Esophagus squamous epithelium (tissue), 5 donors: ENCODE results near the gene ZNF440. TPM values are rescaled to one million over a fixed set of nuclear protein-coding genes. Genes with fewer than 3 reads are reported as not detected.
"Not testable (repeated sequence)": the region's sequence is repeated elsewhere in the genome, so short reads cannot be mapped to it uniquely, and the experiment has no call there.

Source experiments
- DNase-seq: peaks from one replicate; lab custom pipeline; 2025; lab: John Stamatoyannopoulos, UW
- H3K27ac ChIP-seq, 4 donors: fragments of 200-600 bp; sonication (generic); one replicate each; pipeline ENCODE4 v1.5.1; 2016 to 2019; ENCODE audit warnings: mild to moderate bottlenecking in 1 of 4
- H3K27me3 ChIP-seq, 4 donors: fragments of 200-600 bp; sonication (generic); 1 replicate in 3 of 4; 2 replicates in 1 of 4; pipeline versions ENCODE4 v1.5.1 to v1.6.0; 2017 to 2021; ENCODE audit warnings: antibody characterized with exemption in 1 of 4
- H3K36me3 ChIP-seq, 3 donors: fragments of 200-600 bp; sonication (generic); one replicate each; pipeline ENCODE4 v1.5.1; 2016 to 2019
- H3K4me1 ChIP-seq, 3 donors: fragments of 200-600 bp; sonication (generic); one replicate each; pipeline ENCODE4 v1.5.1; 2017 to 2019
- H3K4me3 ChIP-seq, 4 donors: fragments of 200-600 bp; sonication (generic); 1 replicate in 3 of 4; 2 replicates in 1 of 4; pipeline ENCODE4 v1.5.1; 2016 to 2019; ENCODE audit warnings: mild to moderate bottlenecking in 2 of 4, moderate library complexity in 1 of 4
- H3K9me3 ChIP-seq, 3 donors: fragments of 200-600 bp; sonication (generic); one replicate each; pipeline ENCODE4 v1.5.1; 2016 to 2019
- POLR2A ChIP-seq, 4 donors: fragments of 450-650 bp; IDR thresholded peaks; one replicate each; pipeline ENCODE4 v1.6.1; 2017; ENCODE audit warnings: antibody characterized with exemption in 4 of 4, mild to moderate bottlenecking in 4 of 4, moderate library complexity in 3 of 4
- WGBS, 2 donors: methylation state at CpG; one replicate each; pipeline ENCODE4 v1.1.5; 2018; 5-methylcytosine and 5-hydroxymethylcytosine counted together
- intact Hi-C: fragments of 100-400 bp; cut with DNase I; formaldehyde crosslinking; loops from one replicate; pipeline ENCODE4 v1.15.0; 2022
- total RNA-seq, 4 donors: library from RNA; depleted of rRNA; stranded (reverse); fragments of >200 nt; gene quantifications; one replicate each; pipeline ENCODE4 v1.1.0, GENCODE V29; 2016
- TF ChIP-seq, protein P1 (sequence below), 6 experiments: fragments of 450-650 bp in 4 of 6; fragments of 200-600 bp in 2 of 6; sonication (generic) in 2 of 6; IDR thresholded peaks; one replicate each; pipeline ENCODE4 v1.5.1; 2016 to 2019; ENCODE audit warnings: antibody characterized with exemption in 6 of 6, mild to moderate bottlenecking in 4 of 6, moderate library complexity in 4 of 6
- donor health status: DM: yes; HTN: yes; CAD: no.

Gene ZNF440
- total RNA-seq, 4 donors from 2014 or later, result 16.1 to 22.2 (median 19.2) TPM

DNA sequence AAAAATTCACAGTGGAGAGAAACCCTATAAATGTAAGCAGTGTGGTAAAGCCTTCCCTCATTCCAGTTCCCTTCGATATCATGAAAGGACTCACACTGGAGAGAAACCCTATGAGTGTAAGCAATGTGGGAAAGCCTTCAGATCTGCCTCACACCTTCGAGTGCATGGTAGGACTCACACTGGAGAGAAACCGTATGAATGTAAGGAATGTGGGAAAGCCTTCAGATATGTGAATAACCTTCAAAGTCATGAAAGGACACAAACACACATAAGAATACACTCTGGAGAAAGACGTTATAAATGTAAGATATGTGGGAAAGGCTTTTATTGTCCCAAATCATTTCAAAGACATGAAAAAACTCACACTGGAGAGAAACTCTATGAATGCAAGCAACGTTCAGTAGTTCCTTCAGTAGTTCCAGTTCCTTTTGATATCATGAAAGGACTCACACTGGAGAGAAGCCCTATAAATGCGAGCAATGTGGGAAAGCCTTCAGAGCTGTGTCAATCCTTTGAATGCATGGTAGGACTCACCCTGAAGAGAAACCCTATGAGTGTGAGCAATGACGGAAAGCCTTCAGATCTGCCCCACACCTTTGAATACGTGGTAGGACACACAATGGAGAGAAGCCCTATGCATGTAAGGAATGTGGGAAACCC lies 18.3 kb downstream of the ZNF440 start:
- Histone ChIP-seq H3K9me3 (peaks cover 5 to 97% (median 74%) of the 10 kb centered on the region in 3 donors), H3K4me3 (no peak overlapping the region), H3K4me1 (peaks cover 0 to 3% (median 0%) of the 10 kb centered on the region in 3 donors), H3K27ac (no peak overlapping the region), H3K27me3 (no peaks in the 10 kb centered on the region), H3K36me3 (peaks cover 24 to 74% (median 33%) of the 10 kb centered on the region in 3 donors)
- WGBS, 2 donors, result 91 to 94% methylated on average over 7 to 8 of the region's 8 CpGs
- intact Hi-C loops, result no loop called here
- TF ChIP-seq, protein P1, sequence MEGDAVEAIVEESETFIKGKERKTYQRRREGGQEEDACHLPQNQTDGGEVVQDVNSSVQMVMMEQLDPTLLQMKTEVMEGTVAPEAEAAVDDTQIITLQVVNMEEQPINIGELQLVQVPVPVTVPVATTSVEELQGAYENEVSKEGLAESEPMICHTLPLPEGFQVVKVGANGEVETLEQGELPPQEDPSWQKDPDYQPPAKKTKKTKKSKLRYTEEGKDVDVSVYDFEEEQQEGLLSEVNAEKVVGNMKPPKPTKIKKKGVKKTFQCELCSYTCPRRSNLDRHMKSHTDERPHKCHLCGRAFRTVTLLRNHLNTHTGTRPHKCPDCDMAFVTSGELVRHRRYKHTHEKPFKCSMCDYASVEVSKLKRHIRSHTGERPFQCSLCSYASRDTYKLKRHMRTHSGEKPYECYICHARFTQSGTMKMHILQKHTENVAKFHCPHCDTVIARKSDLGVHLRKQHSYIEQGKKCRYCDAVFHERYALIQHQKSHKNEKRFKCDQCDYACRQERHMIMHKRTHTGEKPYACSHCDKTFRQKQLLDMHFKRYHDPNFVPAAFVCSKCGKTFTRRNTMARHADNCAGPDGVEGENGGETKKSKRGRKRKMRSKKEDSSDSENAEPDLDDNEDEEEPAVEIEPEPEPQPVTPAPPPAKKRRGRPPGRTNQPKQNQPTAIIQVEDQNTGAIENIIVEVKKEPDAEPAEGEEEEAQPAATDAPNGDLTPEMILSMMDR (IDR thresholded peaks at IDR 0.05), result no peak
- no peak for TF ChIP-seq POLR2A (IDR thresholded peaks at IDR 0.05)
- no peak for DNase-seq

DNA sequence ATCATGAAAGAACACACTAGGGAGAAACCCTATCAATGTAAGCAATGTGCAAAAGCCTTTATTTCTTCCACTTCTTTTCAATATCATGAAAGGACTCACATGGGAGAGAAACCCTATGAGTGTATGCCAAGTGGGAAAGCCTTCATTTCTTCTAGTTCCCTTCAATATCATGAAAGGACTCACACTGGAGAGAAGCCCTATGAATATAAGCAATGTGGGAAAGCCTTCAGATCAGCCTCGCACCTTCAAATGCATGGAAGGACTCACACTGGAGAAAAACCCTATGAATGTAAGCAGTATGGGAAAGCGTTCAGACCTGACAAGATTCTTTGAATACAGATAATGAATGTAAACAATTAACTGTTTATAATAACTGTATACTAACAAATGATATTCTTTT lies 19.5 kb downstream of the ZNF440 start:
- Histone ChIP-seq H3K27ac (no peak overlapping the region), H3K4me1 (peaks cover 0 to 3% (median 0%) of the 10 kb centered on the region in 3 donors), H3K27me3 (no peaks in the 10 kb centered on the region), H3K4me3 (no peak overlapping the region), H3K36me3 (peaks cover 24 to 63% (median 33%) of the 10 kb centered on the region in 3 donors), H3K9me3 (peaks cover 5 to 96% (median 65%) of the 10 kb centered on the region in 3 donors)
- no peak for TF ChIP-seq POLR2A (IDR thresholded peaks at IDR 0.05)
- TF ChIP-seq, protein P1 (IDR thresholded peaks at IDR 0.05), result no peak
- intact Hi-C loops, result no loop called here
- DNase-seq, result no peak
- whole genome bisulfite sequencing, 2 donors, result 100% methylated on average over 2 of the region's 2 CpGs

DNA sequence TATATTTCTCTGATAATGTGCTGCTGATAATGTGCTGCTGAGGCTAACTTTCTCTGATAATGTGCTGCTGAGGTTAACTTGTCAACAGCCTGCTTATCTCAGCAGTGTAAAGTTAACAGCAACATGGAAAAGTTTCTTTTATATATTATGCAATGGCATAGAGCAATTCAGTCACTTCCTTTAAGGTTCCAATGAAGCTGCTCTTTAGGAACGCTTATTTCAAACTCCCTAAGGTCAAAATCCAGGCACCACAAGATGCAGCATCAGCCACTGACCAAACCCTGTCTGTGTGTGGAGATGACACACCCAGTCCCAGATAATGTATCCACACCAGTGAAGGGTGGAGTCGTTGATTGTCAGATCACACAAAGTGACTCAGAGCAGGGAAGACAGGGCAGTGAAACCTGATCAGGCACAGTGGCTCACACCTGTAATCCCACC lies 21.6 kb downstream of the ZNF440 start:
- Histone ChIP-seq H3K36me3 (peaks cover 19 to 42% (median 28%) of the 10 kb centered on the region in 3 donors), H3K9me3 (peaks cover 5 to 88% (median 50%) of the 10 kb centered on the region in 3 donors), H3K27ac (peak overlapping the region in 2 of 4 donors; percentile 45 to 75)
- H3K27me3 ChIP-seq, intact Hi-C loops, H3K4me3 ChIP-seq, H3K4me1 ChIP-seq, DNase-seq: not testable (repeated sequence)
- WGBS, 2 donors, result 62 to 100% methylated on average over 1 to 2 of the region's 2 CpGs

DNA sequence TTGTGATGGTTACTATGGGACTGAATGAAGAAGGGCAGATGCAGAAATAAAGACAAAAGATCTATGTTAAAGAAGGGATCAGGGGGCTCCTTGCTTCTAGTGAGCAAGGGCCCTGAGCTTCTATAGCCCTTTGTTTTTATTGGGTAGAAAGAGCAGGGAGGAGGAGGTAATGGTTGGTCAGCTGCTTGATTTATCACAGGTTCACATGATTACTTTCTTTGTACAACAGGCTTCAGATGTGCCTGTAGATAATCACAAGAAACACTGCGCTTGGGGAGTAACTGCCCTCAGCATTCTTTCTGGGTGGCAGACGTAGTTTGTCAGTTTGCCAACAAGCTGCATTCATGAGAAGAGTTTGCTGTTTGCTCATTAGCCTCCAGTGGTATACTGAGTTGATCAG lies 29.6 kb downstream of the ZNF440 start:
- Histone ChIP-seq H3K27ac (no peak overlapping the region), H3K4me3 (no peak overlapping the region), H3K27me3 (no peaks in the 10 kb centered on the region), H3K36me3 (no peaks in the 10 kb centered on the region), H3K4me1 (peaks cover 0 to 10% (median 6%) of the 10 kb centered on the region in 3 donors), H3K9me3 (peaks cover 0 to 12% (median 0%) of the 10 kb centered on the region in 3 donors)
- TF ChIP-seq POLR2A (IDR thresholded peaks at IDR 0.05), result no peak
- TF ChIP-seq, protein P1 (IDR thresholded peaks at IDR 0.05), result no peak
- WGBS, 2 donors, result 14 to 38% methylated on average over 2 of the region's 2 CpGs
- no peak for DNase-seq
- intact Hi-C loops, result no loop called here

DNA sequence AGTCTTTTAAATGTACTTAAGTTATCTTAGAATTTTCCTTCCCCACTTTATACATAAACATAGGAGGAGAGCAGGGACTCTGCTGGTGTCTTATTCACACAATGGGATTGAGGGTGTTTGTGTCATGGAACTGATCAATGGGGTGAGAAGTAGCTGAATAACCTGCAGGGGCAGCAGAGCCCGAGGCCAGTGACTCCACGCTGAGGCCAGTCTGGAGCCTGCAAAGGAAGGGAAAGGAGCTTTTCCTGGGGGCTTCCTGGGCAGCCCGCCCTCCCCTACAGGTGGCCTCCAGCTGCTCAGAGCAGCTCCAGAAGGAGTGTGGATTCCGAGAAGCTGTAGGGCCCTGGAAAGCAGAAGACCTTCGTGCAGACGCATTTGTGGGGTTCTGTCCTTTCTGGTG lies 33.5 kb downstream of the ZNF440 start:
- intact Hi-C loops, H3K27me3 ChIP-seq, H3K4me3 ChIP-seq, H3K27ac ChIP-seq, H3K9me3 ChIP-seq, H3K36me3 ChIP-seq, DNase-seq: not testable (repeated sequence)
- 58 to 63% methylated on average over 2 to 5 of the region's 6 CpGs for WGBS, 2 donors
- peaks cover 7 to 25% (median 10%) of the 10 kb centered on the region in 3 donors for H3K4me1 ChIP-seq

DNA sequence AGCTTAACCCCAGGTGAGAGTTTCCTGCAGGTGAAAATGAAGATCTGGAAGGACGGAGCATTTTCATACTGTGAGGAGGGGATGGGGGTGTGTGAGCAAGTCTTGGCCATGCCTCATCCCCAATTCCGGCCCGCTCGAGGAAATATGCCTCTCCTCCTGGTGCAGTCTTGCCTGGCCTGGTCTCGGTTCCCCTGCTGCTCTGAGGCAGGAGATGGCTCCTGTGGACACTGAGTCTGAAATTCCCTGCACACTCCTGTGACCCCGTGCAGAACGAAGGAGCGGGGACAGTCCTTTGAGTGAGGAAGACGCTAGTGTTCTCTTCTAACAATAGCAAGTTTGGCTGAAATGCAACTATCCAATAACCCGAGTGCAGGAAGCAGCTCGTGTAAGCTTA lies 34.1 kb downstream of the ZNF440 start:
- Histone ChIP-seq H3K27me3 (no peaks in the 10 kb centered on the region), H3K27ac (peak overlapping the region in 3 of 4 donors; percentile 49 to 77 (median 76)), H3K4me3 (peak overlapping the region; percentile 47 to 73 (median 62)), H3K4me1 (peaks cover 7 to 25% (median 10%) of the 10 kb centered on the region in 3 donors), H3K9me3 (peaks cover 0 to 4% (median 0%) of the 10 kb centered on the region in 3 donors), H3K36me3 (no peaks in the 10 kb centered on the region)
- 36 to 44% methylated on average over 6 to 7 of the region's 11 CpGs for WGBS, 2 donors
- intact Hi-C loops, result no loop called here
- DNase-seq, result no peak
- no peak for TF ChIP-seq POLR2A (IDR thresholded peaks at IDR 0.05)
- TF ChIP-seq, protein P1 (IDR thresholded peaks at IDR 0.05), result no peak
